ENCODE measurements around the gene COL5A1.

Gene COL5A1

GRCh38 chr9:134776080-134776796 lies 134.6 kb downstream of the COL5A1 start:
- in situ Hi-C loops (cut with MboI; ENCODE audit: low sequenced_read_pairs): no loop called here

GRCh38 chr9:134777153-134777552 lies 135.6 kb downstream of the COL5A1 start:
- in situ Hi-C loops (cut with MboI; ENCODE audit: low sequenced_read_pairs): no loop called here

GRCh38 chr9:134778156-134778555 lies 136.6 kb downstream of the COL5A1 start:
- in situ Hi-C loops (cut with MboI; ENCODE audit: low sequenced_read_pairs): no loop called here

- in situ Hi-C loops (cut with MboI; ENCODE audit: low sequenced_read_pairs): no loop called here
Measured at GRCh38 chr9:134778841-134779411, 137.3 kb downstream of the COL5A1 start.

GRCh38 chr9:134779640-134780039 lies 138.0 kb downstream of the COL5A1 start:
- in situ Hi-C loops (cut with MboI; ENCODE audit: low sequenced_read_pairs): loop anchor here (10.0 kb wide), 1 partner anchor 205 kb away; no protein-coding TSS in a partner anchor

- in situ Hi-C loops (cut with MboI; ENCODE audit: low sequenced_read_pairs): loop anchor here (10.0 kb wide), 1 partner anchor 203 kb away; no protein-coding TSS in a partner anchor
Measured at GRCh38 chr9:134781591-134782302, 140.1 kb downstream of the COL5A1 start.

- in situ Hi-C loops (cut with MboI; ENCODE audit: low sequenced_read_pairs): loop anchor here (10.0 kb wide), 1 partner anchor 202 kb away; no protein-coding TSS in a partner anchor
Measured at GRCh38 chr9:134782921-134783698, 141.5 kb downstream of the COL5A1 start.

GRCh38 chr9:134783699-134784039 lies 142.1 kb downstream of the COL5A1 start:
- in situ Hi-C loops (cut with MboI; ENCODE audit: low sequenced_read_pairs): loop anchor here (10.0 kb wide), 1 partner anchor 201 kb away; no protein-coding TSS in a partner anchor

- in situ Hi-C loops (cut with MboI; ENCODE audit: low sequenced_read_pairs): loop anchor here (10.0 kb wide), 1 partner anchor 200 kb away; no protein-coding TSS in a partner anchor
Measured at GRCh38 chr9:134784577-134785305, 143.1 kb downstream of the COL5A1 start.

GRCh38 chr9:134785325-134786108 lies 143.9 kb downstream of the COL5A1 start:
- in situ Hi-C loops (cut with MboI; ENCODE audit: low sequenced_read_pairs): loop anchor here (10.0 kb wide), 1 partner anchor 199 kb away; no protein-coding TSS in a partner anchor

GRCh38 chr9:134787601-134788531 lies 146.3 kb downstream of the COL5A1 start:
- in situ Hi-C loops (cut with MboI; ENCODE audit: low sequenced_read_pairs): loop anchor here (10.0 kb wide), 1 partner anchor 197 kb away; no protein-coding TSS in a partner anchor

GRCh38 chr9:134789168-134789567 lies 147.6 kb downstream of the COL5A1 start:
- in situ Hi-C loops (cut with MboI; ENCODE audit: low sequenced_read_pairs): loop anchor here (10.0 kb wide), 1 partner anchor 196 kb away; no protein-coding TSS in a partner anchor

GRCh38 chr9:134791009-134791408 lies 149.4 kb downstream of the COL5A1 start:
- in situ Hi-C loops (cut with MboI; ENCODE audit: low sequenced_read_pairs): no loop called here

GRCh38 chr9:134792627-134793026 lies 151.0 kb downstream of the COL5A1 start:
- in situ Hi-C loops (cut with MboI; ENCODE audit: low sequenced_read_pairs): no loop called here

- in situ Hi-C loops (cut with MboI; ENCODE audit: low sequenced_read_pairs): no loop called here
Measured at GRCh38 chr9:134793288-134794188, 151.9 kb downstream of the COL5A1 start.

- in situ Hi-C loops (cut with MboI; ENCODE audit: low sequenced_read_pairs): no loop called here
Measured at GRCh38 chr9:134794663-134795370, 153.2 kb downstream of the COL5A1 start.

- in situ Hi-C loops (cut with MboI; ENCODE audit: low sequenced_read_pairs): no loop called here
Measured at GRCh38 chr9:134795446-134795845, 153.8 kb downstream of the COL5A1 start.
